Esophagus (tissue), 2 donors: Measurements from ENCODE around the gene RNPEP. TPM values are rescaled to one million over a fixed set of nuclear protein-coding genes. Genes with fewer than 3 reads are reported as not detected.

Experiments used
- H3K27ac ChIP-seq, 2 donors: one replicate each; pipeline ENCODE4 v1.5.1; 2013; ENCODE audit warnings: low read depth in 2 of 2, mild to moderate bottlenecking in 2 of 2, inconsistent platforms in 1 of 2, low read length in 1 of 2, moderate library complexity in 1 of 2
- H3K27me3 ChIP-seq, 2 donors: one replicate each; pipeline ENCODE4 v1.6.1; 2013; ENCODE audit warnings: low read length in 2 of 2, control low read depth in 1 of 2, mild to moderate bottlenecking in 1 of 2; ENCODE audit not compliant: insufficient read depth in 2 of 2, control insufficient read depth in 1 of 2
- H3K36me3 ChIP-seq, 2 donors: one replicate each; pipeline ENCODE4 v1.6.1; 2013; ENCODE audit warnings: low read length in 1 of 2; ENCODE audit not compliant: control insufficient read depth in 2 of 2, insufficient read depth in 2 of 2
- H3K4me1 ChIP-seq, 2 donors: one replicate each; pipeline ENCODE4 v1.6.1; 2013; ENCODE audit warnings: low read length in 1 of 2; ENCODE audit not compliant: control insufficient read depth in 2 of 2, insufficient read depth in 2 of 2
- H3K4me3 ChIP-seq, 2 donors: one replicate each; pipeline ENCODE4 v1.5.1; 2013; ENCODE audit warnings: low read length in 2 of 2, mild to moderate bottlenecking in 2 of 2, low read depth in 1 of 2, moderate library complexity in 1 of 2
- H3K9me3 ChIP-seq, 2 donors: one replicate each; pipeline ENCODE4 v1.6.1; 2013; ENCODE audit warnings: mild to moderate bottlenecking in 2 of 2, low read depth in 1 of 2, low read length in 1 of 2, moderate library complexity in 1 of 2; ENCODE audit not compliant: control insufficient read depth in 2 of 2, insufficient read depth in 1 of 2
- WGBS, 2 donors: extraction: QIAGEN DNeasy Blood & Tissue Kit; methylation state at CpG; one replicate each; pipeline ENCODE4 v1.1.7; 2013; 5-methylcytosine and 5-hydroxymethylcytosine counted together
- polyA plus RNA-seq, 2 donors: library from polyadenylated mRNA; stranded (reverse); fragments of 200-250 nt; gene quantifications; one replicate each; pipeline ENCODE4 v1.2.3, GENCODE V29; 2013
- donor health status: healthy with polysubstance abuse.
- donor health status: Bipolar disorder and iron deficiency.

Gene RNPEP
- polyA plus RNA-seq, 2 donors, result 45.3 to 52.3 TPM

DNA sequence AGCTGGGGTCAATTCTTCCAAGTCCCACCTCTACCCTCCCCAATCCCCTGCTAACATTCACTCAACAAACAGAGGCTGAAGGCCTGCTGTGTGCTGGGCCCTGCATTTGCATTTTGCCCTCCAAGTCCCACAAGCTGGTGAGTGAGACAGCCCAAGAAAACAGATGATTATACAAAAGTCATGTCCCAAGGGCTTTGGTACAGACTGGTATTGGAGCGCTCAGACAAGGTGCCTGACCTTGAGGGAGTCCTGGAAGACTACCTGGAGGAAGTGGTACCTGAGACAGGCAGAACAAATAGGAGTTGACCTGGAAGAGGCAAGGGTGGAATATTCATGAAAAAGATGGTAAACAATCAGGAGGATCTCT lies 40.3 kb upstream of the RNPEP start:
- WGBS, 2 donors, result 87 to 92% methylated on average over 1 of the region's 1 CpG
- no peaks in the 10 kb centered on the region for H3K27me3 ChIP-seq
- H3K9me3 ChIP-seq, result no peaks in the 10 kb centered on the region
- peak overlapping the region; percentile 34 to 59 for H3K27ac ChIP-seq
- H3K36me3 ChIP-seq, result no peaks in the 10 kb centered on the region
- peaks cover 0 to 5% of the 10 kb centered on the region in 2 donors for H3K4me1 ChIP-seq
- peak overlapping the region in 1 of 2 donors; percentile 55 for H3K4me3 ChIP-seq

DNA sequence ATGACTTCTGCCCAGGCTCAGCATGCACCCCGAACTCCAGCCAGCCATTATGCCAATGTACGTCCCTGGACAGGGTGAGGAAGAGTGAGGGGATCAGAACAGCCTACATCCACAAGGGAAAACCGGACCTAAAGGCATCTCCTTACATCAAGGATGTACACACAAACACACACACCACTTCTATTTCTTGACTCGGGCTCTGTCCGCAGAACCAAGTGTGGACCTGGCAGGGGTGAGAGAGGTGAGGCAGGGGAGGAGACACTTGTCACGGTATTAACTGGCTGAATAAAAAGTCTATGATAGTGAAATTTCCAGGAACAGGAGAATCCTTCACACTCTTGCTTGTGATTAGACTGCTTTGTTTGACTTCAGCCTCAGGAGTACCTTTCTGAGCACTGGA lies 38.4 kb upstream of the RNPEP start:
- no peaks in the 10 kb centered on the region for H3K27me3 ChIP-seq
- H3K27ac ChIP-seq, result peak overlapping the region; percentile 40 to 72
- H3K4me3 ChIP-seq, result peak overlapping the region; percentile 34 to 55

DNA sequence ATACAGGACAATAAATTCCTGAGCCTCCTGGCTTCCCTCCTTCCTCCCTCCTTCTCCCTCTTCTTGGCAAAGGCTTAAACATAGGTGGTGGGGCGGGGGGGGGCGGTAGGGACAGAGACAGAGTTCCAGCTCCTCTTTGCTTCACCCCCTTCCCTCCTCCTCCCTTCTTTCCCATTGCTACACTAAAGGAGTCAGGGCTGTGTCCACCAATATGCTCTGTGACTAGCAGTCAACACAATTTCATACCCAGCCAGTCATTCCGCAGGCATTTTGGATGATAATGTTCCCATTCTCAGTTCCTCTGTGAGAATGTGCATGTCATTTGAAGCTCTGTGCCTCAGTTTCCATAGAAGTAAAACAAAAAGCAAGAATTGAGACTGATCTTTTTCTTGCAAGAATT lies 37.8 kb upstream of the RNPEP start:
- H3K27ac ChIP-seq, result peak overlapping the region; percentile 26 to 40
- H3K4me3 ChIP-seq, result peak overlapping the region; percentile 34 to 55
- H3K9me3 ChIP-seq, result no peaks in the 10 kb centered on the region
- no peaks in the 10 kb centered on the region for H3K27me3 ChIP-seq
- WGBS, 2 donors, result 52 to 55% methylated on average over 3 of the region's 3 CpGs
- H3K4me1 ChIP-seq, result peaks cover 0 to 7% of the 10 kb centered on the region in 2 donors
- H3K36me3 ChIP-seq, result no peaks in the 10 kb centered on the region

More for the DNA sequence above, 38.4 kb upstream of the RNPEP start:
- H3K36me3 ChIP-seq, result no peaks in the 10 kb centered on the region
- H3K9me3 ChIP-seq, result no peaks in the 10 kb centered on the region
- 74 to 81% methylated on average over 6 of the region's 6 CpGs for WGBS, 2 donors
- peaks cover 0 to 7% of the 10 kb centered on the region in 2 donors for H3K4me1 ChIP-seq

DNA sequence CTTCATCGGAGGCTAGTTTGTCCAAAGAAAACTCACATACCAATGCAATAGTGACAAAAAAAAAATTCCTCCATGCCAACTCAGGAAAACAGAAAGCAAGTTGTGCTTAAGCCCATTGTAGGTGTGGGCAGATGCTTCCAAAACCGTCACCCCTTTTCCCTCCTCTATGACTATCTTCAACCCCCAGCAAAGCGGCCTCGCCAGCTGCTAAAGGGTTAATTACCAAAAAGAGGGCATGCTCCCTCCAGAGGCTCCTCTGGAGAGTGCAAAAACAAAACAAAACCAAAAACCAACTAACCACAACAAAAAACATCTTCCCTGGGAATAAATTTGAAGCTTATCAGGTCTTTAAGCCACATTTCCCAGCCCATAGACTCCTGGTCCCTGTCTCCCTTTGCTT lies 37.3 kb upstream of the RNPEP start:
- no peaks in the 10 kb centered on the region for H3K36me3 ChIP-seq
- no peaks in the 10 kb centered on the region for H3K9me3 ChIP-seq
- no peaks in the 10 kb centered on the region for H3K27me3 ChIP-seq
- H3K27ac ChIP-seq, result peak overlapping the region; percentile 54 to 60
- 46 to 55% methylated on average over 4 of the region's 4 CpGs for WGBS, 2 donors
- peaks cover 0 to 7% of the 10 kb centered on the region in 2 donors for H3K4me1 ChIP-seq
- H3K4me3 ChIP-seq, result peak overlapping the region; percentile 43 to 55

DNA sequence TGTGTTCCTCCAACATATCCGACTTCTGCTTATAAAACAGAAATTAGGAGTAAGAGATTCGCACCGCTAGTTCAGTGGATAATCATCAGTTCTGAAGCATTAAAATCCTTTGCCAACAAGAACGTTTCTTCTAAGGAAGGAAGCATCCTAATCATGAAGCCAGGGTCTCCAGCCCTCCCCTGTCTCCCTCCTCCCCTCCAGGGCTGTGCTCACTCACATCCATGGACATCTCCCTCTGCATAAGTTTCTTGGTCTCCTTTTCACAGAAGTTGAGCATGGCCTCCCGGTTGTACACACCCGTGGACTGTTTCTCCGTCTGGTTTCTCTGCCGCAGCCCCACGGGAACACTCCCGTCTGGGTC lies 36.6 kb upstream of the RNPEP start:
- WGBS, 2 donors, result 28 to 31% methylated on average over 10 of the region's 10 CpGs
- Histone ChIP-seq H3K9me3 (no peaks in the 10 kb centered on the region), H3K36me3 (no peaks in the 10 kb centered on the region), H3K27me3 (no peaks in the 10 kb centered on the region), H3K4me3 (peak overlapping the region; percentile 43 to 55), H3K4me1 (peaks cover 0 to 7% of the 10 kb centered on the region in 2 donors), H3K27ac (peak overlapping the region; percentile 60 to 89)

DNA sequence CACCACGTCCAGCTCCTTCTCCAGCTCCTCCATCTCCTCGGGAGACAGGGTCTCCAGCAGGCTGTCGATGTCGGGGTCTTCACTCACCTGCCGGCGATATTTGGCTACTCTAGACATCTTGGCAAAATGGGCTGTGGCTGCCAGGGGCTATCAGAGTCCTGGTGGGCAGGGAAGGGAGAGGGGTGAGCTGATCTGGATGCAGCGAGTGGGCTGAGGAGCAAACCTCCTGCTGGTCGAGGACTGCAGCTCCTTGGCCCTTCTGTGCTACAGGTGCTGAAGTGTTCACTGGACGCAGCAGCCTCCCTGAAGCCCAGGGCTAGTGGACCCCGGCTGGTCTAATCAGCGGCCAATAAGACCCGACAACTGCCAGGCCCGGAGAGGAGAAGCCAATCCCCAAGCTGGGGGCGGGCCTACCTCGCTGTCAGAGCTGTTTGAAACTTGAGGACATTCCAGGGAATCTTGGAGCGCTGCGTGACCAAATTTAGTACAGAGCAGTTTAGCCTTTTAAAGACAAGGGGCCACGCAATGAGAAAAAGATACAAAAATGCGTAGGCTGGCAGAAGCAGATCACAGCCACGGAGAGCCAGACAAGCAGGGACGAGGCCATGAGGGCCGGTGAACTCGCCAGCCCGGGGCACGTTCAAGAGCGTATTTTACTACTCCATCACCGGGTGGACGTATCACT lies 36.1 kb upstream of the RNPEP start, which contains the start of gene LMOD1:
TSS of gene LMOD1 (minus strand) at position 325 of the 685 bp plus-strand sequence. CDS start at position 117, 208 bp downstream.
- Histone ChIP-seq H3K9me3 (no peaks in the 10 kb centered on the region), H3K27me3 (no peaks in the 10 kb centered on the region)
- 5% methylated on average over 28 of the region's 28 CpGs for WGBS, 2 donors

DNA sequence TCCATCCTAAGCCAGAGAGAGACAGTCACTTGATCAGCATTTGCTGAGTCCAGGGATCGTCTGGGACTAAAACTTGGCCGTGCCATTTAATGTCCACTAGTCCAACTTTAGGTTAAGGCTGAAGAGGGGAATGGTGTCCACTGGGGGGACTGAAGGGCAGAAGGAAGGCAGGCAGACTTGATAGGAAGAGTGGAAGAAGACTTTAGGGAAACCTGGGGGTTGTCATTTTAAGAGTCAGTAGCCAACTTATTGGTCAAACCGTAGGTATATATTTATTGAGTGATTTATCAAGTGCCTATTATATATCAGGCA lies 34.8 kb upstream of the RNPEP start:
- Histone ChIP-seq H3K27me3 (no peaks in the 10 kb centered on the region), H3K4me3 (no peak overlapping the region)

More for the DNA sequence above, 36.1 kb upstream of the RNPEP start, which contains the start of gene LMOD1:
- H3K4me1 ChIP-seq, result peaks cover 0 to 7% of the 10 kb centered on the region in 2 donors
- H3K4me3 ChIP-seq, result peak within 1 kb of the TSS; percentile 43 to 55
- H3K27ac ChIP-seq, result peak within 1 kb of the TSS; percentile 84 to 89
- H3K36me3 ChIP-seq, result no peaks in the 10 kb centered on the region

DNA sequence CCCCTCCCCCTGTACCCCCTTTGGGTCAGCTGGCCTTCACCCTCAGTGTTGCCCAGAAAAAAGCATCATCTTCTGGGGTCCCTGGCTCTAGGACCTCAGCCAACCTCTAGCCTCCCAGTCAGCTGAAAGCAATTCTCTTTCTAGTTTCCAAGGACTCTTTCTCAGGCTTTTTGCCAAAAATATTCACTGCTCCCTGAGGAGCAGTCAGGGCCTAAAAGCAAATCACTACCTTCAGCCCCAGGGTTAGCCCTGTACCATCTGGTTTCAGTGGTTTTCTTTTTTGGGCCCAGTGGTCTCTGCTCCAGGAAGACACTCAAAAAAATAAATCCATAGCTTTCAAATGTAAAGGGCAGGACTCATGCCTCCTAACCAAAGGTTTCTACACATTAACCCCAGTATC lies 33.0 kb upstream of the RNPEP start:
- no peaks in the 10 kb centered on the region for H3K36me3 ChIP-seq
- no peak overlapping the region for H3K4me3 ChIP-seq
- no peaks in the 10 kb centered on the region for H3K27me3 ChIP-seq
- no peak overlapping the region for H3K27ac ChIP-seq
- no peaks in the 10 kb centered on the region for H3K9me3 ChIP-seq
- peaks cover 0 to 4% of the 10 kb centered on the region in 2 donors for H3K4me1 ChIP-seq

More for the DNA sequence above, 34.8 kb upstream of the RNPEP start:
- 44 to 54% methylated on average over 3 of the region's 3 CpGs for WGBS, 2 donors
- Histone ChIP-seq H3K9me3 (no peaks in the 10 kb centered on the region), H3K36me3 (no peaks in the 10 kb centered on the region), H3K4me1 (peaks cover 0 to 4% of the 10 kb centered on the region in 2 donors), H3K27ac (peak overlapping the region; percentile 54 to 84)

DNA sequence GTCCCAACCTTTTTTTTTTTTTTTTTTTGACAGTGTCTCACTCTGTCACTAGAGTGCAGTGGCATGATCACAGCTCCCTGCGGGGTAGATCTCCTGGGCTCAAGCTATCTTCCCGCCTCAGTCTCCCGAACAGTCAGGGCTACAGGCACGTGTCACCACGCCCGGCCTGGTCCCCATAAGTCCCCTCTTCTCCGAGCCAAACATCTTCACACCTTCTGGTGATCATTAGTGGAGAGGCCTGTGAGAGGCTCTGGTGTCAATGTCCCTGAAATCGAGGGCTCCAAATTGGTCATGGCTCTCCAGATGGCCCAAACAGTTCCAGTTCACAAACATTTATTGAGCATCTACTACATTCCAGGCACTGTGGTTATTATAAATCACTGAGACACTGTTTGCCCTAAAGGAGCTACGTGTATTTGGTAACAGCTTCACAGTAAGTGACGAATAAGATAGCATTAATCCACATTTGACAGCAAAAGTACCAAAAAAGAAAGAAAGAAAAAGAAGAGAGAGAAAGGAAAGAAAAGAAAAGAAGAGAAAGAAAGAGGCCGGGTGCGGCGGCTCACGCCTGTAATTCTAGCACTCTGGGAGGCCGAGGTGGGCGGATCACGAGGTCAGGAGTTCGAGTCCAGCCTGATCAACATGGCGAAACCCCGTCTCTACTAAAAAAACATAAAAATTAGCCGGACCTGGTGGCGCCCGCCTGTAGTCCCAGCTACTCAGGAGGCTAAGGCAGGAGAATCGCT lies 28.0 kb upstream of the RNPEP start:
- no peaks in the 10 kb centered on the region for H3K4me1 ChIP-seq
- H3K27me3 ChIP-seq, result no peaks in the 10 kb centered on the region
- peaks cover 0 to 6% of the 10 kb centered on the region in 2 donors for H3K36me3 ChIP-seq
- 56 to 57% methylated on average over 24 of the region's 24 CpGs for WGBS, 2 donors
- H3K27ac ChIP-seq, result peak overlapping the region; percentile 23 to 77
- H3K9me3 ChIP-seq, result no peaks in the 10 kb centered on the region
- peak overlapping the region; percentile 88 to 97 for H3K4me3 ChIP-seq
